Right atrium auricular region (tissue), 2 donors: ENCODE data around the gene RAMP3. TPM values are rescaled to one million over a fixed set of nuclear protein-coding genes. Genes with fewer than 3 reads are reported as not detected.
A peak's percentile ranks its signal among the peaks of the same experiment; 100 is the strongest.

Experiments
- DNase-seq: peaks from one replicate; pipeline ENCODE4 v3.0.0-alpha.2; 2019; ENCODE audit warnings: low spot score
- H3K27ac ChIP-seq, 2 donors: fragments of 200-600 bp; sonication (generic); 1 replicate in 1 of 2; 2 replicates in 1 of 2; pipeline ENCODE4 v1.5.1; 2016 to 2019
- H3K27me3 ChIP-seq, 2 donors: fragments of 200-600 bp; sonication (generic); one replicate each; pipeline versions ENCODE4 v1.5.1 to v1.6.0; 2017 to 2019
- H3K36me3 ChIP-seq: fragments of 200-600 bp; sonication (generic); one replicate; pipeline ENCODE4 v1.5.1; 2016
- H3K4me1 ChIP-seq, 2 donors: fragments of 200-600 bp; sonication (generic); one replicate each; pipeline versions ENCODE4 v1.5.1 to v1.6.0; 2017 to 2019
- H3K4me3 ChIP-seq, 2 donors: fragments of 200-600 bp; sonication (generic); 1 replicate in 1 of 2; 2 replicates in 1 of 2; pipeline ENCODE4 v1.5.1; 2017 to 2019; ENCODE audit warnings: mild to moderate bottlenecking in 1 of 2, moderate library complexity in 1 of 2
- H3K9me3 ChIP-seq, 2 donors: fragments of 200-600 bp; sonication (generic); one replicate each; pipeline ENCODE4 v1.5.1; 2019
- CTCF ChIP-seq, 2 donors: fragments of 200-600 bp; sonication (generic); IDR thresholded peaks; one replicate each; pipeline ENCODE4 v1.5.1; 2019; ENCODE audit warnings: antibody characterized with exemption in 2 of 2
- total RNA-seq, 2 donors: library from RNA; depleted of rRNA; stranded (reverse); fragments of >200 nt; gene quantifications; one replicate each; pipeline ENCODE4 v1.1.0, GENCODE V29; 2016

RAMP3 gene
- total RNA-seq, 2 donors from 2014 or later, result 62.0 to 77.2 TPM

- peak; percentile 26 for DNase-seq
- no peaks in the 10 kb centered on the region for H3K9me3 ChIP-seq
- H3K36me3 ChIP-seq, result no peaks in the 10 kb centered on the region
- H3K4me3 ChIP-seq, result no peak overlapping the region
- TF ChIP-seq CTCF (IDR thresholded peaks at IDR 0.05), result no peak
- no peaks in the 10 kb centered on the region for H3K4me1 ChIP-seq
- H3K27ac ChIP-seq, result no peak overlapping the region
- H3K27me3 ChIP-seq, result no peaks in the 10 kb centered on the region
These were observed 29.7 kb downstream of the RAMP3 start for GRCh38 chr7:45187089-45187945.

GRCh38 chr7:45187946-45188411 lies 30.4 kb downstream of the RAMP3 start:
- no peak for TF ChIP-seq CTCF (IDR thresholded peaks at IDR 0.05)
- peak; percentile 49 for DNase-seq
- no peaks in the 10 kb centered on the region for H3K36me3 ChIP-seq
- no peaks in the 10 kb centered on the region for H3K9me3 ChIP-seq
- H3K4me3 ChIP-seq, result no peak overlapping the region
- H3K27ac ChIP-seq, result no peak overlapping the region
- H3K4me1 ChIP-seq, result no peaks in the 10 kb centered on the region
- H3K27me3 ChIP-seq, result no peaks in the 10 kb centered on the region

DNA sequence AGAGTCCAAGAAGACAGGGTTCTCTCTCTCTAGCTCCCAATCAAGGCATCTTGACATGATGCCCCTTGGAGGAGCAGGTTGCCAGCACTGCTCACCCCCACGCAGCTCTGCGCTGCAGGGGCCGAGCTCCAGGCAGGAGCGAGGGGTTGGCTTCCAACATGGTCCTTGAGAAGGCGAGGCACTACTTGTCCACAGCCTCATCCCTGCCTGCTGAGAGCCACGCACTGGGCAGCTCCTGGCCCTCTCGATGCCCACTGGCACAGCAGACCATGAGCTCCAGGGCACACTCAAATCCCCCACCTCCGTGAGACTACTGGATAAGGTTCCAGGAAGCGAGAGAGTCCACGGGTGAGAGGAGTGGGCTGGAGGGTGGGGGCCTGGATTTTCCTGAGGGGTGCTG lies 31.1 kb downstream of the RAMP3 start:
- no peak for TF ChIP-seq CTCF (IDR thresholded peaks at IDR 0.05)
- Histone ChIP-seq H3K9me3 (no peaks in the 10 kb centered on the region), H3K4me3 (no peak overlapping the region), H3K27me3 (no peaks in the 10 kb centered on the region), H3K36me3 (no peaks in the 10 kb centered on the region), H3K4me1 (no peaks in the 10 kb centered on the region), H3K27ac (no peak overlapping the region)
- peak; percentile 50 for DNase-seq

DNA sequence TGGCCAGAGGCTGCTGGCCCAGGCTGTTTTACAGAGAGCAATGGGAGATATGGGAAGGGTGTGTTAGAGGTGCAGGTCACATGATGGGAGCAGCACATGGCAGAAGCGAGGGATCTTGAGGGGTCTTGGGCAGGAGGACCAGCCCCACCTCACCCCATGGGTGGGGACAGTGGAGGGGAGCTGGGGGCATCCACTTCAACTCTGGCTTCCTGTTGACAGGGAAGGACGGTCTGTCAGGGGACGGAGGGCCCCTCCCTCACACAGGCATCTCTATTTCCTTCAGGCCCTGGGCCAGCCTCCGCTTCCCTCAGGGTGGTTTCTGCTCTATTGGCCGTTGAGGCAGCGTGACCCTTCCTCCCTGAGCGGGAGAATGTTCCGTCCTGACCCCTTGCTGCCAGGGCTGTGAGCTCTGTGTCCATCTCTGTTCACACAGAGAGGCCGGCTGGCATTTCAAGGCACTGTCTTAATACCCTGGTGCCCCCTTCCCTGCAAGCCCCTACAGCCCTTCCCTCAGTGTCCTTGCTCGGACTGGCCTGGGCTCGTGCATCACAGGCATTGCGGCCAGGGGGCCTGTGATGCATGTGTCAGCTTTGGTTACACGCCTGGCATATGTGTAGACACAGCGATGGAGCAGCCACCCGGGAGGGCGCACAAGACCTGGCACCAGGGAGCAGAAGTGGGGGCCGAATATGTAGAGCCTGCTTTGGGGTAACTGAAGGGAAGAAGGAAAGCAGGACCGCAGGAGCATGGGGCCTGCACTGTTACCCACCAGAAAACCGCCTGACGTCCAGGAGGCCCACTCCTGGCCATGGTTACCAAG lies 31.8 kb downstream of the RAMP3 start:
- peak; percentile 46 for DNase-seq
- Histone ChIP-seq H3K4me3 (no peak overlapping the region), H3K27ac (no peak overlapping the region), H3K4me1 (no peaks in the 10 kb centered on the region), H3K27me3 (no peaks in the 10 kb centered on the region), H3K36me3 (no peaks in the 10 kb centered on the region), H3K9me3 (no peaks in the 10 kb centered on the region)
- TF ChIP-seq CTCF (IDR thresholded peaks at IDR 0.05), result no peak

DNA sequence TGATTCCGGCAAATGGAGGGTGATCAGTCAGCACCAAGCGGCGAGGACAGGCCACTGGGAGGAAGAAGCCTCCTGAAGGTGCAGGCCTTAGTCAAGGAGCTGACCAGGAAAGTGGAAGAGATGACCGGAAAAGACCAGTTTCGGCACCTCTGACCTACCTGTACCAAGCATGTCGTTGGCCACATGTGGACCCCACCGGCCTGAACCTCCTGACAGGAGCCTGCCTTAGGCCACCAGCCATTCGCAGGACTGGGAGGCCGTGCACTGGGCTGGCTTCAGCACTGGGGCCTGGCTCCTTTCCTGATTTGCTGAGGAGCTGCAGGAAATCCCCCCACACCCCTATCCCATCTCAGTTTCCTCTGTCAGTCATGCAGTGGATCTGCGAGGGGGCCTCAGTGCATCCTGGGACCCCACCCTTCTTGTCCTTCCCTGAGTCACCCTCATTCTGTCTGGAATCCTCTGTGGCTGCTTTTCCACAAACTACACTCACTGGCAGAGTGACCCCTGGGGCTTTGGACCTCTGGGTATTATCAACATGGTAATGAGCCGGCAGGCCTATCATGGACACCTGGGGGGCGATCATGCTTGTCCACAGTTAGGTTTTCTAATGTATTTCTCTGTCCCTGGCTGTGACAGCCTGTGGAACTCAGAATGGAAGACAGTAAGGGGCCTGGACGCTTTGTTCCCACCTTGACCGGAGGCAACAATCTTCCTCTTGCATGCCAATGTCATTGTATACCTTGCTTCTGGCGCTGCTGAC lies 33.0 kb downstream of the RAMP3 start:
- H3K27ac ChIP-seq, result no peak overlapping the region
- TF ChIP-seq CTCF (IDR thresholded peaks at IDR 0.05), result no peak
- H3K36me3 ChIP-seq, result no peaks in the 10 kb centered on the region
- H3K4me3 ChIP-seq, result no peak overlapping the region
- H3K4me1 ChIP-seq, result no peaks in the 10 kb centered on the region
- no peaks in the 10 kb centered on the region for H3K27me3 ChIP-seq
- DNase-seq, result peak; percentile 34
- H3K9me3 ChIP-seq, result no peaks in the 10 kb centered on the region
